ENCODE measurements around the gene ELFN1. TPM values are rescaled to one million over a fixed set of nuclear protein-coding genes. Genes with fewer than 3 reads are reported as not detected.

ELFN1 gene
- total and polyA plus RNA-seq, 5 donors: 9.1 to 13.7 (median 12.4) TPM

DNA sequence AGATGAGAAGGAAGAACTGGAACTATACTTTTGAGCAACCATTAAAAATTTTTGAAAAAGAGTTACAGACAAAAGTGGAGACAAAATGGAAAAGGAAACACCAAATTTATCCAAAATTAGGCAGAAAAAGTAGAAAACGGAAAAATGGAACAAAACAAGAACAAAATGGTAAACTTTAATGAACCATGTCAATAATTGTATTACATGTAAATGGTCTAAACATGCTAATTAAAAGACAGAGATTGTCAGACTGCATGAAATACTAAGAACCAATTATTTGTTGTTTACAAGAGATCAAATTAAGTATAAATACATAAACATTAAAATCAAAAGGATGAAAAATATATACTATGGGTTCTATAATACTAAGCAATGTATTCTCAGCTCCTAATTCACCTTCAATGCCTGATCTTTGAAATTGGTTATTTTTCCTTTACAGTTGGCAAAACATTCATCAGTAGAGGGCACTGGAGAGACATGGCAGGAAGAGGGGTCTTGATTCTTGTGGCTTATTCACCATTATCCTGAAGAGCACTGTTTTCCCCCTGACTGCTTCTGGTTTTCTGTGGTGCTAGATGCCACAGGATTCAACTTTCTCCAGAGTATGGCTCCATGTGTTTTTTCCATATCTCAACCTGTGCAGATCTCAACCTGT, 124.9 kb downstream of the ELFN1 start:
- H3K4me1 ChIP-seq (ENCODE audit: control insufficient read depth, insufficient read depth, low read length): no peaks in the 10 kb centered on the region
- no peaks in the 10 kb centered on the region for H3K27me3 ChIP-seq (ENCODE audit: control insufficient read depth, insufficient read depth)
- WGBS: 21% methylated on average over 1 of the region's 1 CpG
- ATAC-seq: no peak
- no peak for DNase-seq
- no peak overlapping the region for H3K27ac ChIP-seq (ENCODE audit: low read length)
- intact Hi-C loops (cut with DNase I): no loop called here
- H3K9me3 ChIP-seq (ENCODE audit: control insufficient read depth, low read length): no peaks in the 10 kb centered on the region
- no peak overlapping the region for H3K4me3 ChIP-seq (ENCODE audit: low read length)

Other genes with a start within 250 kb of the ELFN1 start
- 10 to 100 TPM in 3 of 4 donors, 1 to 10 TPM in 1; 9.7 to 18.7 (median 13.4) TPM for gene MICALL2, start 210.8 kb upstream of the ELFN1 start, total RNA-seq
- 13.0 TPM for gene MICALL2, start 210.8 kb upstream of the ELFN1 start, polyA plus RNA-seq
- gene INTS1, start 165.9 kb upstream of the ELFN1 start, total RNA-seq: 10 to 100 TPM; 30.6 to 48.3 (median 46.3) TPM
- 39.0 TPM for gene INTS1, start 165.9 kb upstream of the ELFN1 start, polyA plus RNA-seq
- gene MAFK, start 139.6 kb upstream of the ELFN1 start, total RNA-seq: 10 to 100 TPM; 43.6 to 69.3 (median 55.9) TPM
- 73.8 TPM for gene MAFK, start 139.6 kb upstream of the ELFN1 start, polyA plus RNA-seq
- gene TMEM184A, start 114.1 kb upstream of the ELFN1 start, total RNA-seq: under 1 TPM in 3 of 4 donors, not detected in 1; 0.26 to 0.62 (median 0.49) TPM
- gene TMEM184A, start 114.1 kb upstream of the ELFN1 start, polyA plus RNA-seq: 0.38 TPM
- gene PSMG3, start 100.2 kb upstream of the ELFN1 start, total RNA-seq: 10 to 100 TPM; 11.6 to 16.2 (median 13.9) TPM
- gene PSMG3, start 100.2 kb upstream of the ELFN1 start, polyA plus RNA-seq: 27.6 TPM